Liver (tissue), 9 donors: ENCODE measurements around the gene HGFAC. TPM values are rescaled to one million over a fixed set of nuclear protein-coding genes. Genes with fewer than 3 reads are reported as not detected.
A peak's percentile ranks its signal among the peaks of the same experiment; 100 is the strongest.

Experiments used
- DNase-seq: peaks from one replicate; pipeline ENCODE4 v3.0.0-alpha.2; 2017; ENCODE audit warnings: low spot score
- H3K27ac ChIP-seq, 2 donors: one replicate each; pipeline ENCODE4 v1.7.0; 2013; ENCODE audit warnings: inconsistent platforms in 2 of 2, low read length in 2 of 2, control low read depth in 1 of 2, low read depth in 1 of 2, mild to moderate bottlenecking in 1 of 2
- H3K27me3 ChIP-seq, 4 donors: one replicate each; pipeline versions ENCODE4 v1.6.1 to v1.7.0; 2013; ENCODE audit warnings: low read length in 3 of 4, inconsistent platforms in 1 of 4, mild to moderate bottlenecking in 1 of 4, moderate library complexity in 1 of 4; ENCODE audit not compliant: control insufficient read depth in 4 of 4, insufficient read depth in 4 of 4
- H3K36me3 ChIP-seq, 4 donors: one replicate each; pipeline versions ENCODE4 v1.6.1 to v1.7.0; 2013; ENCODE audit warnings: low read length in 3 of 4, mild to moderate bottlenecking in 3 of 4, low read depth in 1 of 4, moderate library complexity in 1 of 4; ENCODE audit not compliant: control insufficient read depth in 4 of 4, insufficient read depth in 3 of 4
- H3K4me1 ChIP-seq, 4 donors: one replicate each; pipeline versions ENCODE4 v1.6.1 to v1.7.0; 2013; ENCODE audit warnings: low read length in 3 of 4, mild to moderate bottlenecking in 3 of 4, moderate library complexity in 1 of 4; ENCODE audit not compliant: control insufficient read depth in 4 of 4, insufficient read depth in 4 of 4
- H3K4me3 ChIP-seq, 3 donors: one replicate each; pipeline versions ENCODE4 v1.6.1 to v1.7.0; 2013; ENCODE audit warnings: low read length in 3 of 3, control low read depth in 1 of 3, low read depth in 1 of 3, mild to moderate bottlenecking in 1 of 3
- H3K9ac ChIP-seq, 2 donors: one replicate each; pipeline ENCODE4 v1.7.0; 2013; ENCODE audit warnings: low read length in 2 of 2, mild to moderate bottlenecking in 2 of 2, moderate library complexity in 2 of 2, control low read depth in 1 of 2, low read depth in 1 of 2
- H3K9me3 ChIP-seq, 4 donors: one replicate each; pipeline versions ENCODE4 v1.6.1 to v1.7.0; 2013; ENCODE audit warnings: low read length in 3 of 4; ENCODE audit not compliant: control insufficient read depth in 4 of 4
- ATF3 ChIP-seq: IDR thresholded peaks from 2 replicates; pipeline ENCODE4 v1.6.1; 2016; ENCODE audit warnings: antibody characterized with exemption
- CTCF ChIP-seq: fragments of 150-350 bp; IDR thresholded peaks from 2 replicates; pipeline ENCODE4 v1.5.1; 2017; ENCODE audit warnings: improper control_type of control experiment, low read depth, low read length; ENCODE audit not compliant: missing input control
- FOXA1 ChIP-seq: IDR thresholded peaks from 2 replicates; pipeline ENCODE4 v1.6.1; 2016; ENCODE audit warnings: antibody characterized with exemption
- FOXA2 ChIP-seq: IDR thresholded peaks from 2 replicates; pipeline ENCODE4 v1.6.1; 2016; ENCODE audit warnings: antibody characterized with exemption
- GABPA ChIP-seq, 2 donors: IDR thresholded peaks in 1 of 2; conservative IDR thresholded peaks in 1 of 2; 2 replicates each; pipeline ENCODE4 v1.6.1; 2016; ENCODE audit warnings: antibody characterized with exemption in 2 of 2, mild to moderate bottlenecking in 1 of 2, moderate library complexity in 1 of 2
- HNF4A ChIP-seq, 2 donors: conservative IDR thresholded peaks; 2 replicates each; pipeline ENCODE4 v1.6.1; 2016; ENCODE audit warnings: antibody characterized with exemption in 2 of 2, mild to moderate bottlenecking in 2 of 2
- HNF4G ChIP-seq: IDR thresholded peaks from 2 replicates; pipeline ENCODE4 v1.6.1; 2016; ENCODE audit warnings: antibody characterized with exemption
- MAX ChIP-seq: IDR thresholded peaks from 2 replicates; pipeline ENCODE4 v1.6.1; 2016; ENCODE audit warnings: antibody characterized with exemption
- NR2F2 ChIP-seq: IDR thresholded peaks from 2 replicates; pipeline ENCODE4 v1.6.1; 2016; ENCODE audit warnings: antibody characterized with exemption
- RAD21 ChIP-seq, 2 donors: IDR thresholded peaks; 2 replicates each; pipeline ENCODE4 v1.6.1; 2016; ENCODE audit warnings: antibody characterized with exemption in 2 of 2, mild to moderate bottlenecking in 2 of 2
- RXRA ChIP-seq, 2 donors: IDR thresholded peaks; 2 replicates each; pipeline ENCODE4 v1.6.1; 2017 to 2018; ENCODE audit warnings: antibody characterized with exemption in 2 of 2, mild to moderate bottlenecking in 1 of 2
- SP1 ChIP-seq: IDR thresholded peaks from 2 replicates; pipeline ENCODE4 v1.6.1; 2018; ENCODE audit warnings: antibody characterized with exemption, mild to moderate bottlenecking
- TAF1 ChIP-seq: conservative IDR thresholded peaks from 2 replicates; pipeline ENCODE4 v1.6.1; 2016; ENCODE audit warnings: antibody characterized with exemption, mild to moderate bottlenecking
- YY1 ChIP-seq: IDR thresholded peaks from 2 replicates; pipeline ENCODE4 v1.6.1; 2016; ENCODE audit warnings: antibody characterized with exemption, mild to moderate bottlenecking
- WGBS: extraction: QIAGEN DNeasy Blood & Tissue Kit; methylation state at CpG from one replicate; pipeline ENCODE4 v1.1.7; 2013; 5-methylcytosine and 5-hydroxymethylcytosine counted together
- polyA plus RNA-seq, 2 donors: library from polyadenylated mRNA; stranded (reverse) in 1 of 2; unstranded in 1 of 2; fragments of 200-250 nt in 1 of 2; fragments of >200 nt in 1 of 2; fragmentation: Nextera tagmentation in 1 of 2; extraction: Ambion mirVana in 1 of 2; gene quantifications; one replicate each; pipeline versions ENCODE4 v1.2.1 to v1.2.3, GENCODE V29; 2013 to 2015
- total RNA-seq, 2 donors: library from RNA; depleted of rRNA; stranded (reverse); fragments of >200 nt; gene quantifications; one replicate each; pipeline ENCODE4 v1.2.3, GENCODE V29; 2014
- TF ChIP-seq, protein P1 (sequence below): IDR thresholded peaks from 2 replicates; pipeline ENCODE4 v1.6.1; 2016; ENCODE audit warnings: antibody characterized with exemption
- TF ChIP-seq, protein P2 (sequence below): IDR thresholded peaks from 2 replicates; pipeline ENCODE4 v1.6.1; 2016; ENCODE audit warnings: antibody characterized with exemption, mild to moderate bottlenecking
- donor health status: healthy.
- donor health status: healthy.
- donor health status: healthy.
- donor health status: healthy.
- donor health status: healthy.

Gene HGFAC
- total and polyA plus RNA-seq, 4 donors = 23.3 to 133 (median 82.7) TPM

- H3K27ac ChIP-seq = no peak overlapping the region
- WGBS = 94% methylated on average over 8 of the region's 8 CpGs
- no peaks in the 10 kb centered on the region for H3K27me3 ChIP-seq
- no peaks in the 10 kb centered on the region for H3K9me3 ChIP-seq
- no peak overlapping the region for H3K9ac ChIP-seq
- no peaks in the 10 kb centered on the region for H3K36me3 ChIP-seq
- TF ChIP-seq SP1 (no peak), TAF1 (no peak), RAD21 (IDR thresholded peaks at IDR 0.05) (no peak), YY1 (no peak), NR2F2 (no peak), FOXA2 (no peak), FOXA1 (no peak), MAX (no peak)
- TF ChIP-seq, protein P1, sequence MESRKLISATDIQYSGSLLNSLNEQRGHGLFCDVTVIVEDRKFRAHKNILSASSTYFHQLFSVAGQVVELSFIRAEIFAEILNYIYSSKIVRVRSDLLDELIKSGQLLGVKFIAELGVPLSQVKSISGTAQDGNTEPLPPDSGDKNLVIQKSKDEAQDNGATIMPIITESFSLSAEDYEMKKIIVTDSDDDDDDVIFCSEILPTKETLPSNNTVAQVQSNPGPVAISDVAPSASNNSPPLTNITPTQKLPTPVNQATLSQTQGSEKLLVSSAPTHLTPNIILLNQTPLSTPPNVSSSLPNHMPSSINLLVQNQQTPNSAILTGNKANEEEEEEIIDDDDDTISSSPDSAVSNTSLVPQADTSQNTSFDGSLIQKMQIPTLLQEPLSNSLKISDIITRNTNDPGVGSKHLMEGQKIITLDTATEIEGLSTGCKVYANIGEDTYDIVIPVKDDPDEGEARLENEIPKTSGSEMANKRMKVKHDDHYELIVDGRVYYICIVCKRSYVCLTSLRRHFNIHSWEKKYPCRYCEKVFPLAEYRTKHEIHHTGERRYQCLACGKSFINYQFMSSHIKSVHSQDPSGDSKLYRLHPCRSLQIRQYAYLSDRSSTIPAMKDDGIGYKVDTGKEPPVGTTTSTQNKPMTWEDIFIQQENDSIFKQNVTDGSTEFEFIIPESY = no peak
- TF ChIP-seq, protein P2, sequence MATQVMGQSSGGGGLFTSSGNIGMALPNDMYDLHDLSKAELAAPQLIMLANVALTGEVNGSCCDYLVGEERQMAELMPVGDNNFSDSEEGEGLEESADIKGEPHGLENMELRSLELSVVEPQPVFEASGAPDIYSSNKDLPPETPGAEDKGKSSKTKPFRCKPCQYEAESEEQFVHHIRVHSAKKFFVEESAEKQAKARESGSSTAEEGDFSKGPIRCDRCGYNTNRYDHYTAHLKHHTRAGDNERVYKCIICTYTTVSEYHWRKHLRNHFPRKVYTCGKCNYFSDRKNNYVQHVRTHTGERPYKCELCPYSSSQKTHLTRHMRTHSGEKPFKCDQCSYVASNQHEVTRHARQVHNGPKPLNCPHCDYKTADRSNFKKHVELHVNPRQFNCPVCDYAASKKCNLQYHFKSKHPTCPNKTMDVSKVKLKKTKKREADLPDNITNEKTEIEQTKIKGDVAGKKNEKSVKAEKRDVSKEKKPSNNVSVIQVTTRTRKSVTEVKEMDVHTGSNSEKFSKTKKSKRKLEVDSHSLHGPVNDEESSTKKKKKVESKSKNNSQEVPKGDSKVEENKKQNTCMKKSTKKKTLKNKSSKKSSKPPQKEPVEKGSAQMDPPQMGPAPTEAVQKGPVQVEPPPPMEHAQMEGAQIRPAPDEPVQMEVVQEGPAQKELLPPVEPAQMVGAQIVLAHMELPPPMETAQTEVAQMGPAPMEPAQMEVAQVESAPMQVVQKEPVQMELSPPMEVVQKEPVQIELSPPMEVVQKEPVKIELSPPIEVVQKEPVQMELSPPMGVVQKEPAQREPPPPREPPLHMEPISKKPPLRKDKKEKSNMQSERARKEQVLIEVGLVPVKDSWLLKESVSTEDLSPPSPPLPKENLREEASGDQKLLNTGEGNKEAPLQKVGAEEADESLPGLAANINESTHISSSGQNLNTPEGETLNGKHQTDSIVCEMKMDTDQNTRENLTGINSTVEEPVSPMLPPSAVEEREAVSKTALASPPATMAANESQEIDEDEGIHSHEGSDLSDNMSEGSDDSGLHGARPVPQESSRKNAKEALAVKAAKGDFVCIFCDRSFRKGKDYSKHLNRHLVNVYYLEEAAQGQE = no peak
- no peak for DNase-seq
- no peak overlapping the region for H3K4me3 ChIP-seq
- peaks cover 14 to 40% (median 34%) of the 10 kb centered on the region in 4 donors for H3K4me1 ChIP-seq
These were observed 36.6 kb upstream of the HGFAC start for GRCh38 chr4:3405176-3405575.

- Histone ChIP-seq H3K9me3 (no peaks in the 10 kb centered on the region), H3K27ac (peak overlapping the region in 1 of 2 donors; percentile 31), H3K4me1 (peaks cover 18 to 47% (median 39%) of the 10 kb centered on the region in 4 donors), H3K9ac (no peak overlapping the region), H3K27me3 (no peaks in the 10 kb centered on the region), H3K36me3 (no peaks in the 10 kb centered on the region), H3K4me3 (no peak overlapping the region)
- 97% methylated on average over 13 of the region's 13 CpGs for WGBS
- TF ChIP-seq FOXA2 (no peak), TAF1 (no peak), ATF3 (no peak), RXRA (IDR thresholded peaks at IDR 0.05) (no peak), HNF4A (conservative IDR thresholded peaks at IDR 0.05) (no peak), FOXA1 (no peak), HNF4G (no peak), NR2F2 (no peak), CTCF (no peak), MAX (no peak), GABPA (IDR thresholded peaks at IDR 0.05 in 1 of 2, conservative IDR thresholded peaks at IDR 0.05 in 1 of 2) (no peak)
- TF ChIP-seq, protein P1 = no peak
- DNase-seq = no peak
These were observed 35.7 kb upstream of the HGFAC start for GRCh38 chr4:3406021-3406420.
